ENCODE results near the gene MAP3K14.
A peak's percentile ranks its signal among the peaks of the same experiment; 100 is the strongest.
"Not testable (repeated sequence)": the region's sequence is repeated elsewhere in the genome, so short reads cannot be mapped to it uniquely, and the experiment has no call there.

MAP3K14 gene

DNA sequence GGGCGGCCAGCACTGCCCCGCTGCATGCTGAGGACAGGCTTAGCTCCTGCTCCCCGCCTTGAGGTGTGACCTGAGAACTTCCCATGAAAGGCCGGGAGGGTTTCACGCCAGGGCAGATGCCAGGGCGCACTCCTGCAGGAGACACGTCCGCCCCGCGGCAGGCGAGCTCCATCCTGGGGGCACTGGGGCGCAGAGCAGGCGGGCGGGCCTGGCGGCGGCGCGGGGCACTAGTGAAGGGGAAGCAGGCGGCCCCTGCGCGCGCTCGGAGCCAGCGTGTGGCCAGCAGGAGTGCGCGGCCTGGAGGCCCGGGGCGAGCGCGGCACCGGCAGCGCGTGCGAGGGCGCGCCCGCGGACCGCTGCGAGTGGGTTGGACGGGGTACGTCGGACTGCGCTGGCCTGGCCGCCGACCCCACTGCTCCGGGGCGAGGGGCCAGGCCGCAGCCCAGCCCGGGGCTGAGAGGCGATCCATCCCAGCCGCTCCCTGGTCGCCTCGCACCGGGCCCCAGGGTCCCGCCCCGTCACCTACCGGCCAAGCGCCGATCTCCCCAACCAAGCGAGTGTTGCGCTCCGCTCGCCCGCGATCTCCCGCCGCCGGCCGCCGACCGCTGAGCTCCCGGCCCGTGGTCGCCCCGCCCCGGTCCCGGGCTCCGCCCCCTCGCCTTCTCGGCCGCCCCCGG lies at the start of gene MAP3K14:
Gene MAP3K14, minus strand, starts transcription at position 587 of the 677 bp plus-strand sequence. CDS start 26,275 bp downstream, outside the sequence.
- DNase-seq (ENCODE audit: low spot score), result peak; percentile 82

DNA sequence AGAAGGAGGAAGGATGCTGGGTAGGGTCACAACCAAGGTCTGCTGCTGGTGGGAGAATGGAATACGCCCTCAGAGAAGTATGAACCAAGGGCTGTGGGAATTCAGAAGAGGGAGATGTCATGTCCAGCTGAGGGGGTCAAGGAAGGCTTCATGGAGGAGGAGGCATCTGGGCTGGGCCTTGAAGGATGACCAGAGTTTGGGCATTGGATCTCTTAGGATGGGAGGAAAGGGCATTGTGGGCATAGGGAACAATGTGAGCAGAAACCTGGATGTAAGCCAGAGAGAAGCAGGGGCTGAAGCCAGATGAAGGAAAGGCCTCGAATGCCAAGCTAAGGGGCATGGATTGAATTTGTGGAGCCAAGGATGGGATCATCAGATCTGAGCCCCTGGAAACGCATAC lies 49.2 kb upstream of the MAP3K14 start:
- no peak for DNase-seq (ENCODE audit: low spot score)

DNA sequence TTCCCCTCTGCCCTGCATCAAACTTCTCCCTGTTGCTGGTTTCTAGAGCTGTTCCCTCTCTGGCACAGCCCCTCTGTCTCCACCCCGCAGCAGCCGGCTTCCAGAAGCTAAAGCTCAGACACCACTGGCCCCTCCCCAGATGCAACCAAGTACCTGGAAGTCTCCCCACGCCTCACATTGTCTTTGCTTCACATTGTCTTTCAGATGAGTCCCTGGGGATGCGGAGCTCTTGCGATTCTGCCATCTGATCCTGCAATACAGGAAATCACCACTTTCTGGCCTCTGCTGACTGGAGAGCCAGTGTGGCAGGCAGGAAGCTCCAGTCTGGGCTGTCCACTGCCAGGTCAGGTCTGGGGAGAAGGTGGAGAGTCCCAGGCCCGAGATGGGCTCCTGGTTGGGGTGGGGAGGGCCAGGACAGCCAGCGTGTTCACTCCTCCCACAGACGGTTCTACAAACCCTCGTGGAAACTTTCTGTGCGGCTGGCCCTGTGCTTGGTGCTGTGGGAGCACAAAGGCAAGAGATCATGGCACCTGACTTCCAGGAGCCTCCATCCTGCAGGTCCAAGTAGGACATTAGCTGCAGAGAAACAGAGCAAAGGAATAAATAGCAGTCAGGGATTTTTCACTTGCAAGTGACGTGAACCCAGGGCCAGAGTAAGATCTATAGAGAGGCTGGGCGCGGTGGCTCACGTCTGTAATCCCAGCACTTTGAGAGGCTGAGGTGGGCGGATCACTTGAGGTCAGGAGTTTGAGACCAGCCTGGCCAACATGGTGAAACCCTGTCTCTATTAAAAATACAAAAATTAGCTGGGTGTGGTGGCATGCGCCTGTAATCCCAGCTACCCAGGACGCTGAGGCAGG lies 47.9 kb upstream of the MAP3K14 start:
- DNase-seq (ENCODE audit: low spot score), result peak; percentile 52

DNA sequence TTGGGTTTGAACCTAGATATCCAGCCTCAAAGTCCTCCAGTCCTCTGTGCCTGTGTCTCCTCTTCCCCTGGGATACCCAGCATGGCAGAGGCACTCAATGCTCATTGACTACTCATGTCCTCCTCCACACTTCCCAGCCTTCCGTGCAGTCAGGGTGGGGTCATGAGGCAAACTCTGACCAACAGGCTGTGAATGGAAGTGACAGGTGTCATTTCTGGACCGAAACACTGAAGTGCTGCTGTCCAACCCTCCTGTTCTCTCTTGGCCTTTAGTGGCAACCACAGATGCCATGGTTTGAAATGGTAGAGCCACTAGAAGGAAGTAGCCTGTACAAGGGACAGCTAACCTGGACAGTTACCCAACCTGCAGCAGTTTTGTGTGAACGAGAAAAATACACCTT lies 46.7 kb upstream of the MAP3K14 start:
- no peak for DNase-seq (ENCODE audit: low spot score)

DNA sequence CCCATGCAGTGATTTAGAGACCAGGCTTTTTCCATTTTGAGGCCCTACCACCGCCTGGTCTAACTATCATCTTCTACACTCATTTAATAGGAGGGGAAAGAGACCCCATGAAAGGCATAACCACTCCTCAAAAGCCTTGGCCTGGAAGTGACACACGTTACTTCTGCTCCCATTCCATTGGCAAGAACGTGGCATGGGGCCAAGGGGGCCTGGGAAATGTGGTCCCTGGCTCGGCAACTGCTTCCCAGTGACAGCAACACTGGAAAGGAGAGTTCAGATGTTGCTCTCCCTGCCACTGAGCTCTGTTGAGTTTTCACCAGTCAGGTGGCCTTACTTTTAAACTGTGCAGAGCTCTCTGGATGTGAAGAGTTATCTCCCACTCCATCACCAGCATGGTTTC lies 45.2 kb upstream of the MAP3K14 start:
- no peak for DNase-seq (ENCODE audit: low spot score)

DNA sequence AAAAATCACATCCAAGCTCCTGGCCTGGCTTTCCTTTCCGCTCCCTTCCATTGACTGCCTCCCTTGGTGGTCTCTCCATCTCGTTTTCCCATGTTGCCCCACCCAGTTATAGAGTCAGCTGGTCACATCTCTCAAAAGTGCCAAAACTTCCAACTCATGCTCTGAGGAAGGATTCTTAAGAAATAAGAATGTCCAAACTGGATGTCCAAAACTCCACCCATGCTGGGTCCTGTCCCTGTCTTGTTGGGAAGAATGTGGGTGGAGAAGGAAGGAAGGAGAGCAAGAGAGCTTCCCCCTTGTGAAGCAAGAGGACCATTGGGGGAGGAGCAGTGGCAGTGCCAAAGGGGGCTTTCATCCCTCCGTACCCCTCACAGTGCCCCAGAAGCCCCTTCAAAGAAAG lies 44.6 kb upstream of the MAP3K14 start:
- DNase-seq (ENCODE audit: low spot score), result peak; percentile 34

DNA sequence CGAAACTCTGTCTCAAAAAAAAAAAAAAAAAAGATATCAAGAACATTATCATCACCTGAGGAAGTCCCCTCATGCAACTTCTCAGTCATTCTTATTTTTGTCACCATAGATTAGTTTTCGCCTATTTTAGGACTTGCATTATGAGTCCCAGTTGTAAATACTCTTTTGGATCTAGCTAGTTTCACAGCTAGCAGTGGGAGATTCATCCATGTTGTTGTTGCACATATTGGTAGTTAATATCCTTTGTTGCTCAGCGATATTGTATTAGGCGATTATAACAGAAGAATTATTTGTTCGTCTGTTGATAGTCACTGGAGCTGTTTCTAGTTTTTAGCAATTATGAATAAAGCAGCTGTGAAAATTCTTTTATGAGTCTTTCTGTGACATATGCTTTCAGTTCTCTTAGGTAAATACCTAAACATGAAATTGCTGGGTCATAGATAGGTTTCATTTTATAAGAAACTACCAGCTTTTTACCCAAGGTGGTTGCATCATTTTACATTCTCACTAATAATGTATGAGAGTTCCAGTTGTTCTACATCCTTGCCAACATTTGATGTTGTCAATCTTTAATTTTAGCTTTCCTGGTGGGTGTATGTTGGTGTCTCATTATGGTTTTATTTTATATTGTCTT lies 40.7 kb upstream of the MAP3K14 start:
- no peak for DNase-seq (ENCODE audit: low spot score)

DNA sequence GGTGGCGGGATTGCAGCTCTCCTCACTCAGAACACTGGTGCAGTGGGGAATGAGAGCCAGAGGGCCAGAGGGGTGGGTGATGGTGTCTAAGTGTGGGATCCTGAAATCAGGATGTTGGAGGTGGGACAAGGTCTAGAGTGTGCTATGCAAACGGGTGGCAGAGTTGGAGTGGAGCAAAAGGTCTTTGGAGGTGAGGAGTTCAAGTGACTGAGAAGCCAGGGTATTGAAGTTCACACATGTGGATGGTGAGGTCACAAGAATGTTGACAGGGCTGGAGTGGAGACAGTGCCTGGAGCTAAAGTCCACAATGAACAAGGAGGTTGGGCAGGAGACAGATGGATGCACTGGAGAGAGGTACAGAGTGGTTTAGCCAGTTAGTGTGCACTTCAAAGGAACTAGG lies 38.3 kb upstream of the MAP3K14 start:
- DNase-seq (ENCODE audit: low spot score), result no peak

DNA sequence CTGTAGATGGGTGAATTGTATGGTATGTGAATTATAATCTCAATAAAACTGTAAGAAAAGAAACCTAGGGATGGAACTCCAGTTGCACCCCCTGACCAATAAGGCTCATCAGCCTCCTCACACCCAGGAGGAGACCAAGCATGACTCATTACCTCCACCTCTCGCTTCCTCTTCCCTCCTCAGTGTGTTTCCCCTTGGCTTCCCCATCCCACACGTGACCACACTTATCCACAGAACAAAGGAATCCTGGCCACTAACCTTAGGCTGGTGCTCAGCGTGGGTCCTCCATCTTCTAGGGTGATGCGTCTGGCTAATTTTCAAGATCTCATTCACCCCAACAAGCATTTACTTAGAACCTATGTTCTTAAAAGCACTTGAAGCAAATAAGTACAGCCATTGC lies 36.2 kb upstream of the MAP3K14 start:
- no peak for DNase-seq (ENCODE audit: low spot score)

DNA sequence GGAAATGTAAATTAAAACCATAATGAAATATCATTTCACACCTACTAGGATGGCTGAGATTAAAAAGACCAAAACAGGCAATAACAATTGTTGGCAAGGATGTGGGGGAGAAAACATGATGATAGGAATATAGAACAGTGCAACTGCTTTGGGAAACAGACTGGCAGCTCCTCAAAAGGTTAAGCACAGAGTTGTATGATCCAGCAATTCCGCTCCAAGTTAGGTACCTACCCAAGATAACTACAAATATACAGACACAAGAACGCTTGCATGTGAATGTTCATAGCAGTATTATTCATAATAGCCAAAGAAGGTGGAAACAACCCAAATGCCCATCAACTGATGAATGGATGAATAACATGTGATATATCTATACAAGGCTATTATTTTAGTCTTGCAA lies 35.0 kb upstream of the MAP3K14 start:
- DNase-seq (ENCODE audit: low spot score), result no peak

DNA sequence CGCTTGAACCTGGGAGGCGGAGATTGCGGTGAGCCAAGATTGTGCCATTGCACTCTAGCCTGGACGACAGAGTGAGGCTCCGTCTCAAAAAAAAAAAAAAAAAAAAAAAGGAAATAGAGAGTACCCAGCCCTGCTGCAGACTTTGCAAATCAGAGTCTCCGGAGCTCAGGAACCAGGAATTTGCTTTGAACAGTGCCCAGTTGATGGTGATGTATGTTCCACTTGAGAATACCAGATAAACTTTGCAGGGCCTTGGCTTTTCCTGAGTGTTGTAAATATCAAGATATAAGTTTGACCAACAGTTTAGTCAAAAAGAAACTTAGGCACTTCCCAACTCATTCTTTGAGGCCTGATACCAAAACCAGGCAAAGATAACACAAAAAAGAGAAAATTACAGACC lies 30.6 kb upstream of the MAP3K14 start:
- DNase-seq (ENCODE audit: low spot score), result no peak

DNA sequence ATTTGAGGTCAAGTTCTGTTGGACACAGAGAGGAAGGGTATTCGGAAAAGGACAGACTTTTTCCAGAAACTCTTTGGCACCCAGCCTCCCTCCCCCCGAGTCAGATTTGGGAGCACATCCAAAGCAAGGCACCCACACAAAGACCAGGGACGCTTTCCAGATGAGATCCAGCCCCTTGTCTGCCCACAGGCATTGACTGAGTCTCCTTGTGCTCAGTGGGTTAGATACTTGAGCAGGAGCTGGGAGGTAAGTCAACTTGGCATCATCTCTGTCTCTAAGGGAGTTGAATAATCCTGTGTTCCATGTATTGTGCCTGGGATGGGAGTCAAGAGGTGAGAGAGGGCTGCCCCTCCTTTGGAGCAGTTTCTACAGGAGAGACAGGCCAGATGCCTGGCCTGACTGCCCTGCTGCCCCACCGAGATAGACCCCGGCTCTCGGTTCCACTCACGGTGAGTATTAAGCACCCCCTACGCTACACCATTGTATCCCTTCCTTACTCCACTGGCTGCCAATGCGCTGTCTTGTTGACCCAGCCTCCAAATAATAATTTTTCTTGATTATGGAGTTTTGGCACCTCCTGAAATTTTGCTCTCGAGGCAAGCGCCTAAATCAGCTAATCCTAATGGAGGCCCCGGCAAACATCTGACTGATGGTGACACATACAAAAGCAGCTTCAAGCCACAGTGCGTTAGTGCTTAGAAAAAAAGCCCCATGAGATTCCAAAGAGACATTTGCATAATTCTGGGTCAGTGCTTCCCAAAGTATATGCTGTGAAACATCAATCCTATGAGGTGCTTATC lies 29.6 kb upstream of the MAP3K14 start:
- DNase-seq (ENCODE audit: low spot score), result peak; percentile 33

DNA sequence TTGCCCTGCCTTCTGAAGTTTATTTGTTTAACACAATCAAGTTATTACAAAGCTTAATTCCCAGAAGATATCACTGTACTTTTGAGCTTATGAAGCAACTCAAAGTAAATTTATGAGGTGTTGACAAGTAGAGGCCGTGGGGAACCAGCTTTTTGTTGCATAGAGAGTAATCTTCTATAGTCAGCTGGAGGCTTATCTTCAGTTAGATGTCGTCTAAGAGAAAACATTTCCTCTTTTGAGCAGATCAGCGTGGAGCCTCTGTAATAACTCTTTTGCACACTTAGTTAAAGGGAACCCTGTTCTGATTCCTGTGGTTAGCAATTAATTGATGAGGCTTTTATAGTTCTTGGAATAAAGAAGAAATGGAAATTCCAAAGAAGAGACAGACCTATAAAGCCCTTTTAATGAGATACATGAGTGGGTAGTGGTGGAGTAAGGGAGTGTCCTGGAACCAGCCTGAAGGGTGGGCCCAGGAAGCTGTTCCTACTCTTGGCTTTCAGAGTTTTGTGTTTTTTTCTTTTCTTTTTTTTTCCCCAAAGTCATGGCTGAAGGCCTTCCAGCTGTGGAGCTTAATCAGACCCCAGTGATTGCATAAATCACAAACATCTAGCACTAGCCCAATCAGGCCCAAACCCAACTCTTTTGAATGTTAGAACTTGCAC lies 28.9 kb upstream of the MAP3K14 start:
- DNase-seq (ENCODE audit: low spot score), result peak; percentile 73

DNA sequence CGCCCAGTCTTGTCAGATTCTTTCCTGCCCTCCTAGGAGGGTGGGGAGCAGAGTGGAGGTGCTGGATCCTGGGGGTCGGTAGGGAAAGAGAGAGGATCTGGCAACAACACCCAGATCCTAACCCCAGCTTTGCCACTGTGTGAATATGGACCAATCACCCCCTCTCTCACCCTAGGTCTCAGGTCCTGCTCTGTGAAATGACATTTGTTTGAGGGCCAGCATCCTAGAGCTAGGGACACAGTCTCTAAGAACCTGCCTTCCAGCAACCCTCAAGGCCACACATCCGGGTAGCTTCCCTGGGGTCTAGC lies 28.4 kb upstream of the MAP3K14 start:
- no peak for DNase-seq (ENCODE audit: low spot score)

DNA sequence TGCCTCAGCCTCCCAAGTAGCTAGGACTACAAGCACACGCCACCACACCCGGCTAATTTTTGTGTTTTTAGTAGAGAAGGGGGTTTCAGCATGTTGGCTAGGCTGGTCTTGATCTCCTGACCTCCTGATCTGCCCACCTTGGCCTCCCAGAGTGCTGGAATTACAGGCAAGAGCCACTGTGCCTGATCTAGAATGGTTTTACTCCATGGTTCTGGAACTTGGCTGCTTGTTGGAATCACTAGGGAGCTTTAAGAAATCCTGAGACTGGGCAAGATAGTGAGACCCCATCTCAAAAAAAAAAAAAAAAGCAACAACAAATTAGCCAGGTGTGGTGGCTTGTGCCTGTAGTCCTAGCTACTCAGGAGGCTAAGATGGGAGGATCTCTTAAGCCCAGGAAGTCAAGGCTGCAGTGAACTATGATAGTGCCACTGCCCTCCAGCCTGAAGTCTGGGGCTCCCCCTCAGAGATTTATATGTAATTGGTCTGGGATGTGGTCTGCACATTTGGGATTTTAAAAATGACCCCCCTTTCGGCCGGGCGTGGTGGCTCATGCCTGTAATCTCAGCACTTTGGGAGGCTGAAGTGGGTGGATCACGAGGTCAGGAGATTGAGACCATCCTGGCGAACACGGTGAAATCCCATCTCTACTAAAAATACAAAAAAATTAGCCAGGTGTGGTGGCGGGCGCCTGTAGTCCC lies 27.3 kb upstream of the MAP3K14 start:
- not testable (repeated sequence) for DNase-seq (ENCODE audit: low spot score)

DNA sequence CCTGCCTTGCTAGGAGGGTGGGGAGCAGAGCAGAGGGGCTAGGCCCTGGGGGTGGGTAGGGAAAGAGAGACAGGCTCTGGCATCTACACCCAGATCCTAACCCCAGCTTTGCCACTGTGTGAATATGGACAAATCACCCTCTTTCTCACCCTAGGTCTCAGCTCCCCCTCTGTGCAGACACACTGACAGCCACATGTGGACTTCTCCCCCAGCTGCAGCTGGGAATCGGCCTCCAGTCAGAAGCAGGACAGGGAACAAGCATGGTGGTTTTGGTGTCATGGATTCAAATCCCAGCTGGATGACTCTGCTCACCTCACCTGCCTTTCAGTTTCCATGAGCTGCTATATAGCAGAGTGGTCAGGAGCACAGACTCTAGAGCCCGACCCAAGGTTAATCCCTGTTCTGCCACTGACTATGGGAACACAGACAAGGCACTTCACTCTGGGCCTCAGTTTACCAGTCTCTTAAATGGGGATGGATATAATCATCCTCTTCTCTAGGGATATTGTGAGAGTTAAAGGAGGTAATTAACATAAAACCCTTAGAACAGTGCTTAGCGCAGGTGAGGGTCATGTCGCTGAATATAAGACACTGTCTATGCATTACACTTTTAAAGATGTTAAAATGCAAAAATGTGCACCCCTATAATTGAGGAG lies 26.2 kb upstream of the MAP3K14 start:
- no peak for DNase-seq (ENCODE audit: low spot score)

DNA sequence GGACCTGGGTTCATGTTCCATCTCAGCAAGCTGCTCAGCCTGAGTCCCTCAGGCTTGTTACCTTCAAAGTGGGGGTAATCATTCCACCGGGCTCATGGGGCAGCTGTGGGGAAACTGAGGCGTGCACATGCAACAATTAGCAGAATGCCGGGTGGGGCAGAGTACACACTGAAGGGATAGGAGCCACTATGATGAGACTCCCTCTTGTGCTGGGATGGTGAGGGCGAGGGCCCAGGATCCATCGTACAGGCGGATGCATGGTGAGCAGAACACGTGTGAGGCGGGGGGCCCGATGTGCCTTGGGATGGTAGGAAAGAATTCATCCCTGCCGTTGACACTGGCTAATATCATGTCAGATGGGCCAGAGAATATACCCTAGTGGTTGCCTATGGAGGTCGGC lies 25.5 kb upstream of the MAP3K14 start:
- no peak for DNase-seq (ENCODE audit: low spot score)

DNA sequence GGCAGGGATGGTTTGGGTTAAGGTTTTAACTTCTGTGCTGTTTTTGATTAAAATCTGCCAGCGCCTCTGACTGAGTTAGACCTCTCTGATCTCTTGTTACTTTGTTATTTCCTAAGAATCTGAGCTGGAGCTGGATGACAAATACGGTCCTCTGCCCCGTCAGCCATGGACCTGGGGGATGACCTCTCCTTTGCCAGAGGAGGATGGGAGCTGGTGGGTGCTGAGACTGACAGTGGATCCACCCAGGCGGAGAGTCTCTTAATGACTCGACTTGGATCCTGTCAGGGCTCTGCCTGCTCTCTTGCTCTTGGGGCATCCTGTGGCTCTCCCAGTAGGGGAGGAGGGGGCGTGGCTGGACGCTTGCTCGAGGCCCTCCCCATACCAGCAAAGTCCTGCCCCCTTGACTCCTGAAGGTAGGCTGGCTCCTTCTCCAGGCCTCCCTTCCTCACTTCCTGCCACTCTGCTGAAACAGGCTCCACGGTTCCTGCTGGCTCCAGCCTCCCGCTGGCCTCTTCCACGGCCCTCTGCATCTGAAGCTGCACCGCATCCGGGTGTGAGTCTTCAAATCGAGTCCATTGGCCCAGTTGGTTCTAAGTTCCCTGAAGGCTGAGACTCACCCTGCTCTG lies 24.8 kb upstream of the MAP3K14 start:
- DNase-seq (ENCODE audit: low spot score), result peak; percentile 85

DNA sequence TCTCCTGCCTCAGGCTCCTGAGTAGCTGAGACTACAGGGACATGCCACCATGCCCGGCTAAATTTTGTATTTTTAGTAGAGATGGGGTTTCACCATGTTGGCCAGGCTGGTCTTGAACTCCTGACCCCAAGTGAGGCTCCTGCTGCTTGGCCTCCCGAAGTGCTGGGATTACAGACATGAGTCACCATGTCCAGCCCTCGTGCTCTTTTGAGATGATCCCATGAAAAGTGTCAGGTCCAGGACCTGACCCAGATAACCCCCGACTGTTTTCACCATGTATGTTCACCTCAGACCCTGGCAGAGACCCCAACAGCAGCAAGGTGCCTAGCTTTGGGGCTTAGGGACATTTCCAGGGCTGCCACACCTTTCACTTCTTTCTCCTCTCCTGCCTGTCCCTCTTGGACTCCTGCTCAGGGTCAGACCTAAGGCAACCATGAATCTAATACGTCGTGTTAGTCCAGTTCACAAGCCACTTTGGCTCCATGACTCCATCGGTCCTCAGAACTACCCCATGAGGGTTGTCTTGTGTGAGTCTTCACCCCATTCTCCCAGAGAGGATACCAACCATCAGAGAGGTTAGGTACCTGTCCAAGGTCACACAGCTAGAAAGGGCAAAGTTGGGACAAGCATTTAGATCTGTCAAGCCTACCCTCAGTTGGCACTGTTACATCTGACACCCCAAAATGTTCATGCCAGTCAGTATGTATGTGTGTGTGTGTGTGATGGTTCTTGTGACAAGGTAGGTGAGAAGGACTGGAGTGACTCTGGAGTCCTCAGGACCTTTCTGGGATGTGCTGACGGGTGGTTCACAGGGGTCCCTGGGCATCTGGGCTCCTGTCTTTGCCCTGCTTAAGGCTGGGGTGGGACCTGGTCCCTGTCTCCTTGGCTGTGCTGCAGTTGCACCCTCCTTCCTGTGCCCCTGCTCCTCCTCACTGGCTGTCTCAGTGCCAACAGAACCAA lies 23.1 kb upstream of the MAP3K14 start:
- no peak for DNase-seq (ENCODE audit: low spot score)

Measured in AG20443 (cell line).